Stimulated activated CD4-positive, alpha-beta T cell treated with anti-CD3 and anti-CD28 coated beads, TNF-alpha, amount 100 ng/mL, for 24 hours (primary cell): Measurements from ENCODE around the gene ZNF836.
"Not testable (repeated sequence)": the region's sequence is repeated elsewhere in the genome, so short reads cannot be mapped to it uniquely, and the experiment has no call there.

Experiments used
- DNase-seq, 3 experiments: peaks; one replicate each; pipeline ENCODE4 v3.0.0-alpha.2; 2020; ENCODE audit warnings: low read depth in 3 of 3

The ZNF836 gene

DNA sequence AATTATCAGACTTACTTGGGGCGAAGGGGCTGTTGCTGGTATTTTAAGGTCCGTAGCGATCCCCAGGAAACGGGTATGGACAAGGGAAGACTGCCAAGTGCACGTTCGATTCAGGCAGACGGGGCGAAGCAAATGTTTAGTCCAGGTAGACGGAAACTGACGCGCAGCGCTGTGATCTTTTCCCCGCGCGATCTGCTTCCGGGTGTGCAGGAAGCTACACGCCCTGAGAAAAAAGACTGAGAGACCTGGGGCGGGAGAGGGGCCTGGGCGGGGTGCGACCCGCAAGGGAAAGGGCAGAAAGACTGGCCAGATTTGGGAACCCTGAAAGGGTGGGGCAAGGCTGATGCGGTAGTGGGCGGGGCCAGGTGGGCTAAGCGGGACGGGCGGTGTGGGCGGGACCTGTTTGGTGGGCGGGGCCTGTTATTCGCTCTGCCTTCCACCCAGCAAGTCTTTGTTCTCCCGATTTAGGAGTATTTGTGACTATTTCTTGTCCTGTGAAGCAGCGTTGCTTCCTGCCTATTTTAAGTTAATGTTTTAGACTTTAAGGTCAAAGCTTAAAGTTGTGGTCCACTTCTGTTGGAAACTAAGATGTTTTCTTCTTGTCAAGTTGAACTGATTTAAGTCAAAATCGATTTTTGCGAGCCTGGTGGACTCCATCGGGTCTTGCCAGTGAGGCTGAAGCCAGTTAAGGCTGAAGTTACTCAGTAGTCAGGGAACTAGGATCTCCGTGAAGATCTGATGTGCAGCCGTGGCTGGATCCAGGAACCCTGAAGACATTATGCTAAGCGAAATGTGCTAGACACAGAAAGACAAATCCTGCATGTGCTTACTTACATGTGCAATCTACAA is at the start of gene ZNF836:
Gene ZNF836 (minus strand): TSS at position 301 of the 849 bp plus-strand sequence. CDS start 3,549 bp downstream, outside the sequence.
- peak; percentile 79 to 90 (median 81) for DNase-seq

GRCh38 chr19:52221031-52221430 is 49.6 kb upstream of the ZNF836 start:
- DNase-seq, result no peak

DNA sequence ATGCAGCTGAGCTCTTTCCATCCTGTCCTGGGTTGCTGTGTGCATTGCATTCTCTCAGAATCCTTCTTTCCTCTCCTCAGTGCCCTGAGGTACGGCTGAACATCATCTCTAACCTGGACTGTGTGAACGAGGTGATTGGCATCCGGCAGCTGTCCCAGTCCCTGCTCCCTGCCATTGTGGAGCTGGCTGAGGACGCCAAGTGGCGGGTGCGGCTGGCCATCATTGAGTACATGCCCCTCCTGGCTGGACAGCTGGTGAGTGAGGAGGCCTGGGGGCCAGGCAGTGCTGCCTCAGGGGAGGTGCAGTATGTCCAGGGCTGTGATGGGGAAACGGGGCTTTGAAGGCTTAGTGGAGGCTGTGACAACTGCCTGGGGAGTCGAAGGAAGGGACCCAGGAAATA is 48.2 kb upstream of the ZNF836 start:
- DNase-seq, result no peak

DNA sequence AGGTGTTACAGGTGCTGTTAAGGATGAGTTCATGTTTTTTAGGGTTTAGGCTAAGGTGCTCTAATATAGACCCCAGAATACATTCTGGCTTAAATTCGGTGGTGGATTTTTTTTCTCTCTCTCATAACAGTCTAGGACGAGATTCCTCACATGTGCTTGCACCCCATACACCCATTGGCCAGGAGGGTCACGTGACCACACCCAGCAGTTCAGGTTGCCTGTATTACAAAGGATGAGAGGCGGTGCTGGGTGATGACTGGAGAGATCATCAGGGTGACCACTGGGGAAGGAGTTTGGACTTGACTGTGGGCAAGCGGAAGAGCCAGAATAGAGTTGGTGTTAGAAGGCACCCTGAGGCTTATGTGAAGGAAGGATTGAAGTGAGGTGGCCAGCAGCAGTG is 46.2 kb upstream of the ZNF836 start:
- no peak for DNase-seq

GRCh38 chr19:52216401-52216800 is 45.0 kb upstream of the ZNF836 start:
- no peak for DNase-seq

- no peak for DNase-seq
These were observed 42.8 kb upstream of the ZNF836 start for GRCh38 chr19:52214241-52214640.

DNA sequence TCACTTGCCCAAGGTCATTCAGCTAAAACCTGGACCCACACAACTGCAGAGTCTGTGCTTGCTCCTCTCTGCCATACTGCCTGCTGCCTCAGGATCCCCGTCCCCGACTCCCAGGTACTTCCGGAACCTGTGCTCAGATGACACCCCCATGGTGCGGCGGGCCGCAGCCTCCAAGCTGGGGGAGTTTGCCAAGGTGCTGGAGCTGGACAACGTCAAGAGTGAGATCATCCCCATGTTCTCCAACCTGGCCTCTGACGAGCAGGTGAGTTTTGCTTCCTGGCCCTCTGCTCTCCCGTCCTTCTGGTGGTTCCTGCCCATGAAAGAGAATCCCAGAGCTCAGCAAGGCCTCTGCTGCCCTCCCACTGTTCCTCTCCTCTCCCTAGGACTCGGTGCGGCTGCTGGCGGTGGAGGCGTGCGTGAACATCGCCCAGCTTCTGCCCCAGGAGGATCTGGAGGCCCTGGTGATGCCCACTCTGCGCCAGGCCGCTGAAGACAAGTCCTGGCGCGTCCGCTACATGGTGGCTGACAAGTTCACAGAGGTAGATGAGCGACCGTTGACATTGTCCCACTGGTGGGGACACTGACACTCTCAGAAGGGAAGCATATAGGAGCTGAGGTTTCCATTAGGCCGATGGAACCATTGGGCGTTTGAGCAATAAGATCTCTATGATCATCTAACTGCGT is 41.3 kb upstream of the ZNF836 start:
- DNase-seq, result no peak

GRCh38 chr19:52211926-52212571 is 40.6 kb upstream of the ZNF836 start:
- DNase-seq, result no peak

GRCh38 chr19:52211203-52211602 is 39.8 kb upstream of the ZNF836 start:
- no peak for DNase-seq

- no peak for DNase-seq
These were observed 35.1 kb upstream of the ZNF836 start for GRCh38 chr19:52206481-52206880.

DNA sequence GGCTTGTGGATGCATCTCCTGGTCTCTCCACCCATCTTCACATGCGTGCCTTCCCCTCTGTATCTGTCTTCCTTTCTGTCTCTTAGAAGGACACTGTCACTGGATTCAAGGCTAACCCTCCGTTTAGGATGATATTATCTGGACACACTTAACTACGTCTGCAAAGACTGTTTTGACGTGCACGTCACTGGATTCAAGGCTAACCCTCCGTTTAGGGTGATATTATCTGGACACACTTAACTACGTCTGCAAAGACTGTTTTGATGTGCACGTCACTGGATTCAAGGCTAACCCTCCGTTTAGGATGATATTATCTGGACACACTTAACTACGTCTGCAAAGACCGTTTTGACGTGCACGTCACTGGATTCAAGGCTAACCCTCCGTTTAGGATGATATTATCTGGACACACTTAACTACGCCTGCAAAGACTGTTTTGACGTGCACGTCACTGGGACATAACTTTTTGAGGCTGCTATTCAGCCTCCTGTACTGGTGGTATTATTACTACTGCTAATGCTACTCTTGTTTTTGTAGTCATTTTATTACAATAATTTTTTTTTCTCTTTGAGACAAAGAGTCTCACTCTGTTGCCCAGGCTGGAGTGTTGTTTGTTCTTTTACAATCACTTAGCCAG is 29.5 kb upstream of the ZNF836 start:
- not testable (repeated sequence) for DNase-seq

DNA sequence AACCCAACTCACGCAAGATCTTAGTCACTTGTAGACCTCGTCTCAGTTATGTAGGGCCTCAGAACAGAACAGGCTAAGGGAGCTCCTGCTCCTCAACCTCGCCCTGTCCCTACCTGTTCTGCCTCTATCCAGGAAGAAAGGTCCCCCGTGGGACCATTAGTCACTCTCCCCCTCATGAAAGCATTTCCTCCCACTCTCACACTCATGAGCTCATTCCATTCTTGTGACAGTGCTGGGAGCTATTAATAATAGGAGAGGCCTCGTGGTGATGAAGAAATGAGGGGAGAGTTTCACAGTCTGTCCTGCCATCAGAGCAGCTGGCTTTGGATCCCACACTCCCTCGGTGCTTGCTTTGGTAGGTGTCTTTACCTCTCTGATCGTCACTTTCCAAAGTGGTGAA is 28.6 kb upstream of the ZNF836 start:
- DNase-seq, result no peak

DNA sequence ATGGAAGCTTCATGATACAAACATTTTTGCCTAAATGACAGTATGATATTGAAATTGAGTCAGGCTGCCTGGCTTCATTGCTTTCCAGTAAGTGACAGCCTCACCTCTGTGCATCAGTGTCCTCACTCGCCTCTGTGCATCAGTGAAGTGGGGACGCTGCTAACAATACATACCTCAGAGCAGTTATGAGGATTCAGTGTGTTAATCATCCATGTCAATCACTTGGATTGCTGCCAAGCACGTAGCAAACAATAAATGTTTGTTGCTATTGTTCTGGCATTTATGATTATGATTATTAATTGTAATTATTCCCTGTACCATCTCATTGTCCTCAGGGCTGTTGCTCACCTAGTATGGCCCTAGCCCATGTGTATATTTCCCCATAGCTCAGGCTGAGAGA is 27.3 kb upstream of the ZNF836 start:
- DNase-seq, result no peak

DNA sequence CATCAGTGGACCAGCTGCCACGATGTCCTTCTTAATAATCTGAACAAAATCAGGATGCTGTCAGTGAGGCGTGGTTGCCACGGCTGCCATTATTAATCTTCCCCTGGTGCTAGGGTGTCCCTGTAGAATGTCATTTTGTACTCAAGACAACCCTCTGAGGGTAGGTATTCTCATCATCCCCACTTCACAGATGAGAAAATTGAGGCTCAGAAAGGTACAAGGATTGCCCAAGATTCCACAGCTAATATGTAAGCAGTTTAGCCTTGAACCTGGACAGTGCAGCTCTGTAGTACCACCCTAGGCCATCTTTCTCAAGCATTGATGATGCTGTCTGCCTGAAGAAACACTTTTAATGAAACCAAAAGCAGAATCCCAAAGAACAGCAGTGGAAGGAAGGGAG is 26.5 kb upstream of the ZNF836 start:
- no peak for DNase-seq

DNA sequence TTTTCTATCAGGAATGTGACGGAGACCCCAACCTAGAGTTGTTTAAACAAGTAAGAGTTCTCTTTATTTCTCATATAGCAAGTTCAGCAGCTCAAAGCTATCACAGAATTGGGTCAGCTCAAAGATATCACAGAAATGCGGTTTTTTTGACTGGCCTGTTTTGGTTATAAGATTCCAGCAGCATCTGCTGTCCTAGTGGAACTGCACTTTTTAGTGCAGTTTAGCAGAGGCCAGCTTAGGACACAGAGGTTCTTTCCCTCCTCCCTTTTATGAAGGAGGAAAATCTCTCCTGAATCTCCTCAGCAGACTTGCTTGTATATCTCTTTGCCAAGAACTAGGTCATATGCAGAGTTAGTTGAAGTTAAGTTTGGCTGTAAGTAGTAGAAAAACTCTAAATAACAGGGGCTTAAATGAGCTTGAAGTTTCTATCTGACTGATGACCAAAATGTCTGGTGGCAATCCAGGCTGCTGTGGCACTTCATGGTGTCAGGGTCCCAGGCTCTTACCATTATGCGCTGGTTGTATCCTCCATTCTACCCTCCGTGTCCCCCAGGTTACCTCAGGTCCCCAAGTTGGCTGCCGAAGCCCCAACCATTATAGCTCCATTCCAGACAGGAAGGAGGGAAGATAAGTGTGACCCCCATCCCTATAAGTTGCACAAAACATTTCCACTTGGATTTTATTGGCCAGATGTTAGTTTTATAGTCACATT is 25.0 kb upstream of the ZNF836 start:
- DNase-seq, result no peak

DNA sequence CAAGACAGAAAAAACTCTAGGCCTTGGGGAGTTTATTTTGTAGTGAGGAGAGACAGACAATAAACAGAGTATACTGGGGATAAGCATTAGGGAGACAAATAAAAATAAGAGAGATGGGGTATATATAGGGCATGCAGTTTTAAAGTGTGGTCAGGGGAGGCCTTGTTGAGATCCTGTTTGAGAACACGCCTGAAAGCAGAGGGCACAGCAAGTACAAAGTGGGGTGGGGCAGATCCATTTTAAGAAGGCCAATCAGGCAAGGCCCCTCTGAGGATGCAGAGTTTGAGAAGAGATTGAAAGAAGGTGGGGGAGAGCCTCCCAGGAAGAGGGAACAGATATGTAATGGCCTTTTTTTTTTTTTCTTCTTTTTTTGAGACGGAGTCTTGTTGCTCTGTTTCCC is 20.5 kb upstream of the ZNF836 start:
- no peak for DNase-seq

GRCh38 chr19:52191389-52191788 is 20.0 kb upstream of the ZNF836 start:
- no peak for DNase-seq

DNA sequence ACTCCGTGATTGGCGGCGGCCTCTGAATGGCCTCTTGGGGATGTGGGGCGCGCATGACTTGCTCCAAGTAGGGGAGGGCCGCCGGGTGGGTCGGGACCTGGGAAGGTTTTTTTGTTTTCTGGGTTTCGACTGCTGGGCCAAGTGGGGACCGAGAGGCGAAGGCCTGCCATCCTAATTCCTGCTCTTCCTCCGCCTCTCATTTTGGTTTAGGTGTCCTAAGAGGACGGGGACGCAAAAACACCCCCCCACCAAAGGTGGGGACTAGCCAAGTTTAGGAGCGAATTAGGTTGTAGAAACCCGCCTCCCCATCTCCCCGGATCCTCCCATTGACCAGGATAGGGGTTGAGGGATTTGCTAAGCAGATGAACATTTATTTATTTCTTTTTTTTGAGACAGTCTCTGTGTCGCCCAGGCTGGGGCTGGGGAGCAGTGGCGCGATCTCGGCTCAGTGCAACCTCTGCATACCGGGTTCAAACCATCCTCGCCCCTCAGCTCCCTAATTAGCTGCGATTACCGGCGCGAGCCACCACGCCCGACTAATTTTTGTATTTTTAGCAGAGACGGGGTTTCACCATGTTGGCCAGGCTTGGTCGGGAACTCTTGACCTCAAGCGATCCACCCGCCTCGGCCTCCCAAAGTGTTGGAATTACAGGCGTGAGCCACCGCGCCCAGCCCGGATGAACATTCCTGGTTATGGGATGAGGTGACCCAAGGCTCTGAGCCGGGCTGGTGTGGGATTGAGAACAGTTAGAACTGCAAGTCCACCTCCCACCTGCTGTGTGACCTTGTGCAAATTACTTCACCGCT is 19.3 kb upstream of the ZNF836 start:
- no peak for DNase-seq

- peak; percentile 95 to 97 (median 96) for DNase-seq
These were observed 18.5 kb upstream of the ZNF836 start, which contains the start of gene PPP2R1A for GRCh38 chr19:52189735-52190486. PPP2R1A (plus strand) TSS chr19:52190052; CDS start chr19:52190097, 45 bp downstream.
